GM15510 (cell line): ENCODE results near the gene SKAP1.

ENCODE experiments used
- POLR2A ChIP-seq: IDR thresholded peaks from 3 replicates; pipeline ENCODE4 v1.6.1; 2011; ENCODE audit warnings: borderline replicate concordance; ENCODE audit not compliant: insufficient read length; ENCODE audit errors: extremely low read depth

The SKAP1 gene

GRCh38 chr17:48295362-48296288, 134.4 kb downstream of the SKAP1 start:
- no peak for TF ChIP-seq POLR2A

GRCh38 chr17:48294806-48295361, 135.1 kb downstream of the SKAP1 start:
- TF ChIP-seq POLR2A = no peak

GRCh38 chr17:48294020-48294805, 135.8 kb downstream of the SKAP1 start:
- TF ChIP-seq POLR2A = no peak

GRCh38 chr17:48293319-48294019, 136.5 kb downstream of the SKAP1 start:
- no peak for TF ChIP-seq POLR2A

- no peak for TF ChIP-seq POLR2A
Observed at GRCh38 chr17:48290378-48290777, 139.6 kb downstream of the SKAP1 start.

- TF ChIP-seq POLR2A = no peak
Observed at GRCh38 chr17:48285614-48286013, 144.4 kb downstream of the SKAP1 start.

- TF ChIP-seq POLR2A = no peak
Observed at GRCh38 chr17:48283907-48284306, 146.1 kb downstream of the SKAP1 start.

GRCh38 chr17:48283411-48283810, 146.6 kb downstream of the SKAP1 start:
- TF ChIP-seq POLR2A = no peak

GRCh38 chr17:48282303-48282702, 147.7 kb downstream of the SKAP1 start:
- TF ChIP-seq POLR2A = no peak

GRCh38 chr17:48278760-48279491, 151.1 kb downstream of the SKAP1 start:
- no peak for TF ChIP-seq POLR2A

- no peak for TF ChIP-seq POLR2A
Observed at GRCh38 chr17:48276776-48277175, 153.2 kb downstream of the SKAP1 start.

GRCh38 chr17:48270899-48271298, 159.1 kb downstream of the SKAP1 start:
- TF ChIP-seq POLR2A = no peak

GRCh38 chr17:48269209-48269608, 160.8 kb downstream of the SKAP1 start:
- no peak for TF ChIP-seq POLR2A

- no peak for TF ChIP-seq POLR2A
Observed at GRCh38 chr17:48263731-48264035, 166.3 kb downstream of the SKAP1 start.
